ENCODE measurements around the gene FRMD1.
"Not testable (repeated sequence)": the region's sequence is repeated elsewhere in the genome, so short reads cannot be mapped to it uniquely, and the experiment has no call there.

FRMD1 gene

GRCh38 chr6:168080393-168081077 is 1.5 kb upstream of the FRMD1 start:
- no peaks in the 10 kb centered on the region for H3K27me3 ChIP-seq (ENCODE audit: control insufficient read depth in 1 of 2, insufficient read depth in 2 of 2, low read length in 2 of 2)
- H3K36me3 ChIP-seq (ENCODE audit: control insufficient read depth in 1 of 2, insufficient read depth in 2 of 2, low read length in 2 of 2) = no peaks in the 10 kb centered on the region
- H3K9me3 ChIP-seq (ENCODE audit: control insufficient read depth in 1 of 2, low read length in 2 of 2) = no peaks in the 10 kb centered on the region
- no peak overlapping the region for H3K9ac ChIP-seq (ENCODE audit: low read depth in 1 of 2, low read length in 2 of 2)
- peaks cover 13 to 19% of the 10 kb centered on the region in 2 donors for H3K4me1 ChIP-seq (ENCODE audit: control insufficient read depth in 1 of 2, insufficient read depth in 2 of 2, low read length in 2 of 2)
- H3K4me3 ChIP-seq (ENCODE audit: low read depth in 1 of 2, low read length in 2 of 2) = no peak overlapping the region
- no peak overlapping the region for H3K27ac ChIP-seq (ENCODE audit: low read depth, low read length)

GRCh38 chr6:168078175-168078942 is 653 bp downstream of the FRMD1 start:
- no peaks in the 10 kb centered on the region for H3K9me3 ChIP-seq (ENCODE audit: control insufficient read depth in 1 of 2, low read length in 2 of 2)
- H3K4me1 ChIP-seq (ENCODE audit: control insufficient read depth in 1 of 2, insufficient read depth in 2 of 2, low read length in 2 of 2) = peaks cover 13 to 16% of the 10 kb centered on the region in 2 donors
- H3K4me3 ChIP-seq (ENCODE audit: low read depth in 1 of 2, low read length in 2 of 2) = peak overlapping the region; percentile 6 to 45
- no peak overlapping the region for H3K9ac ChIP-seq (ENCODE audit: low read depth in 1 of 2, low read length in 2 of 2)
- peaks cover 0 to 4% of the 10 kb centered on the region in 2 donors for H3K36me3 ChIP-seq (ENCODE audit: control insufficient read depth in 1 of 2, insufficient read depth in 2 of 2, low read length in 2 of 2)
- no peaks in the 10 kb centered on the region for H3K27me3 ChIP-seq (ENCODE audit: control insufficient read depth in 1 of 2, insufficient read depth in 2 of 2, low read length in 2 of 2)
- H3K27ac ChIP-seq (ENCODE audit: low read depth, low read length) = peak overlapping the region; percentile 50

GRCh38 chr6:168077401-168077800 is 1.6 kb downstream of the FRMD1 start:
- H3K9ac ChIP-seq (ENCODE audit: low read depth in 1 of 2, low read length in 2 of 2); H3K27me3 ChIP-seq (ENCODE audit: control insufficient read depth in 1 of 2, insufficient read depth in 2 of 2, low read length in 2 of 2); H3K36me3 ChIP-seq (ENCODE audit: control insufficient read depth in 1 of 2, insufficient read depth in 2 of 2, low read length in 2 of 2); H3K4me3 ChIP-seq (ENCODE audit: low read depth in 1 of 2, low read length in 2 of 2); H3K27ac ChIP-seq (ENCODE audit: low read depth, low read length); H3K9me3 ChIP-seq (ENCODE audit: control insufficient read depth in 1 of 2, low read length in 2 of 2): not testable (repeated sequence)
- peaks cover 13% of the 10 kb centered on the region in 2 donors for H3K4me1 ChIP-seq (ENCODE audit: control insufficient read depth in 1 of 2, insufficient read depth in 2 of 2, low read length in 2 of 2)

- no peak overlapping the region for H3K27ac ChIP-seq (ENCODE audit: low read depth, low read length)
- H3K27me3 ChIP-seq (ENCODE audit: control insufficient read depth in 1 of 2, insufficient read depth in 2 of 2, low read length in 2 of 2) = no peaks in the 10 kb centered on the region
Observed at GRCh38 chr6:168075787-168076202, 3.2 kb downstream of the FRMD1 start.

GRCh38 chr6:168075216-168075615 is 3.8 kb downstream of the FRMD1 start:
- H3K27ac ChIP-seq (ENCODE audit: low read depth, low read length) = no peak overlapping the region
- H3K4me3 ChIP-seq (ENCODE audit: low read depth in 1 of 2, low read length in 2 of 2) = no peak overlapping the region
- H3K36me3 ChIP-seq (ENCODE audit: control insufficient read depth in 1 of 2, insufficient read depth in 2 of 2, low read length in 2 of 2) = peaks cover 0 to 4% of the 10 kb centered on the region in 2 donors
- H3K9ac ChIP-seq (ENCODE audit: low read depth in 1 of 2, low read length in 2 of 2) = no peak overlapping the region
- no peaks in the 10 kb centered on the region for H3K27me3 ChIP-seq (ENCODE audit: control insufficient read depth in 1 of 2, insufficient read depth in 2 of 2, low read length in 2 of 2)
- no peaks in the 10 kb centered on the region for H3K9me3 ChIP-seq (ENCODE audit: control insufficient read depth in 1 of 2, low read length in 2 of 2)
- peaks cover 13% of the 10 kb centered on the region in 2 donors for H3K4me1 ChIP-seq (ENCODE audit: control insufficient read depth in 1 of 2, insufficient read depth in 2 of 2, low read length in 2 of 2)

More at GRCh38 chr6:168075787-168076202, 3.2 kb downstream of the FRMD1 start:
- Histone ChIP-seq H3K36me3 (ENCODE audit: control insufficient read depth in 1 of 2, insufficient read depth in 2 of 2, low read length in 2 of 2) (peaks cover 0 to 4% of the 10 kb centered on the region in 2 donors), H3K4me3 (ENCODE audit: low read depth in 1 of 2, low read length in 2 of 2) (no peak overlapping the region), H3K9ac (ENCODE audit: low read depth in 1 of 2, low read length in 2 of 2) (no peak overlapping the region), H3K9me3 (ENCODE audit: control insufficient read depth in 1 of 2, low read length in 2 of 2) (no peaks in the 10 kb centered on the region), H3K4me1 (ENCODE audit: control insufficient read depth in 1 of 2, insufficient read depth in 2 of 2, low read length in 2 of 2) (peaks cover 13% of the 10 kb centered on the region in 2 donors)

- Histone ChIP-seq H3K9ac (ENCODE audit: low read depth in 1 of 2, low read length in 2 of 2) (no peak overlapping the region), H3K4me3 (ENCODE audit: low read depth in 1 of 2, low read length in 2 of 2) (no peak overlapping the region), H3K9me3 (ENCODE audit: control insufficient read depth in 1 of 2, low read length in 2 of 2) (no peaks in the 10 kb centered on the region), H3K27me3 (ENCODE audit: control insufficient read depth in 1 of 2, insufficient read depth in 2 of 2, low read length in 2 of 2) (no peaks in the 10 kb centered on the region), H3K27ac (ENCODE audit: low read depth, low read length) (no peak overlapping the region), H3K4me1 (ENCODE audit: control insufficient read depth in 1 of 2, insufficient read depth in 2 of 2, low read length in 2 of 2) (peaks cover 6% of the 10 kb centered on the region in 2 donors), H3K36me3 (ENCODE audit: control insufficient read depth in 1 of 2, insufficient read depth in 2 of 2, low read length in 2 of 2) (peaks cover 0 to 4% of the 10 kb centered on the region in 2 donors)
Observed at GRCh38 chr6:168073937-168074730, 4.9 kb downstream of the FRMD1 start.

- Histone ChIP-seq H3K9me3 (ENCODE audit: control insufficient read depth in 1 of 2, low read length in 2 of 2) (no peaks in the 10 kb centered on the region), H3K27me3 (ENCODE audit: control insufficient read depth in 1 of 2, insufficient read depth in 2 of 2, low read length in 2 of 2) (no peaks in the 10 kb centered on the region), H3K27ac (ENCODE audit: low read depth, low read length) (no peak overlapping the region), H3K36me3 (ENCODE audit: control insufficient read depth in 1 of 2, insufficient read depth in 2 of 2, low read length in 2 of 2) (peaks cover 0 to 4% of the 10 kb centered on the region in 2 donors), H3K4me3 (ENCODE audit: low read depth in 1 of 2, low read length in 2 of 2) (no peak overlapping the region), H3K9ac (ENCODE audit: low read depth in 1 of 2, low read length in 2 of 2) (no peak overlapping the region), H3K4me1 (ENCODE audit: control insufficient read depth in 1 of 2, insufficient read depth in 2 of 2, low read length in 2 of 2) (no peaks in the 10 kb centered on the region)
Observed at GRCh38 chr6:168072730-168073129, 6.3 kb downstream of the FRMD1 start.

- Histone ChIP-seq H3K4me3 (ENCODE audit: low read depth in 1 of 2, low read length in 2 of 2) (no peak overlapping the region), H3K27ac (ENCODE audit: low read depth, low read length) (no peak overlapping the region), H3K4me1 (ENCODE audit: control insufficient read depth in 1 of 2, insufficient read depth in 2 of 2, low read length in 2 of 2) (no peaks in the 10 kb centered on the region), H3K27me3 (ENCODE audit: control insufficient read depth in 1 of 2, insufficient read depth in 2 of 2, low read length in 2 of 2) (no peaks in the 10 kb centered on the region), H3K36me3 (ENCODE audit: control insufficient read depth in 1 of 2, insufficient read depth in 2 of 2, low read length in 2 of 2) (peaks cover 0 to 4% of the 10 kb centered on the region in 2 donors), H3K9ac (ENCODE audit: low read depth in 1 of 2, low read length in 2 of 2) (no peak overlapping the region), H3K9me3 (ENCODE audit: control insufficient read depth in 1 of 2, low read length in 2 of 2) (no peaks in the 10 kb centered on the region)
Observed at GRCh38 chr6:168072261-168072660, 6.8 kb downstream of the FRMD1 start.

GRCh38 chr6:168071620-168072019 is 7.4 kb downstream of the FRMD1 start:
- no peak overlapping the region for H3K4me3 ChIP-seq (ENCODE audit: low read depth in 1 of 2, low read length in 2 of 2)
- no peaks in the 10 kb centered on the region for H3K4me1 ChIP-seq (ENCODE audit: control insufficient read depth in 1 of 2, insufficient read depth in 2 of 2, low read length in 2 of 2)
- no peaks in the 10 kb centered on the region for H3K27me3 ChIP-seq (ENCODE audit: control insufficient read depth in 1 of 2, insufficient read depth in 2 of 2, low read length in 2 of 2)
- H3K9me3 ChIP-seq (ENCODE audit: control insufficient read depth in 1 of 2, low read length in 2 of 2) = no peaks in the 10 kb centered on the region
- H3K9ac ChIP-seq (ENCODE audit: low read depth in 1 of 2, low read length in 2 of 2) = no peak overlapping the region
- H3K36me3 ChIP-seq (ENCODE audit: control insufficient read depth in 1 of 2, insufficient read depth in 2 of 2, low read length in 2 of 2) = peaks cover 0 to 4% of the 10 kb centered on the region in 2 donors
- no peak overlapping the region for H3K27ac ChIP-seq (ENCODE audit: low read depth, low read length)

GRCh38 chr6:168070804-168071203 is 8.2 kb downstream of the FRMD1 start:
- H3K9me3 ChIP-seq (ENCODE audit: control insufficient read depth in 1 of 2, low read length in 2 of 2) = no peaks in the 10 kb centered on the region
- no peak overlapping the region for H3K27ac ChIP-seq (ENCODE audit: low read depth, low read length)
- H3K9ac ChIP-seq (ENCODE audit: low read depth in 1 of 2, low read length in 2 of 2) = no peak overlapping the region
- no peaks in the 10 kb centered on the region for H3K27me3 ChIP-seq (ENCODE audit: control insufficient read depth in 1 of 2, insufficient read depth in 2 of 2, low read length in 2 of 2)
- H3K4me3 ChIP-seq (ENCODE audit: low read depth in 1 of 2, low read length in 2 of 2) = no peak overlapping the region
- peaks cover 0 to 4% of the 10 kb centered on the region in 2 donors for H3K36me3 ChIP-seq (ENCODE audit: control insufficient read depth in 1 of 2, insufficient read depth in 2 of 2, low read length in 2 of 2)
- H3K4me1 ChIP-seq (ENCODE audit: control insufficient read depth in 1 of 2, insufficient read depth in 2 of 2, low read length in 2 of 2) = no peaks in the 10 kb centered on the region

Measured in duodenal mucosa (tissue), 2 donors.